ENCODE data around the gene PDZD4. TPM values are rescaled to one million over a fixed set of nuclear protein-coding genes. Genes with fewer than 3 reads are reported as not detected.

Gene PDZD4
- total RNA-seq, 2 donors from 2014 or later = 0.82 to 5.0 TPM

DNA sequence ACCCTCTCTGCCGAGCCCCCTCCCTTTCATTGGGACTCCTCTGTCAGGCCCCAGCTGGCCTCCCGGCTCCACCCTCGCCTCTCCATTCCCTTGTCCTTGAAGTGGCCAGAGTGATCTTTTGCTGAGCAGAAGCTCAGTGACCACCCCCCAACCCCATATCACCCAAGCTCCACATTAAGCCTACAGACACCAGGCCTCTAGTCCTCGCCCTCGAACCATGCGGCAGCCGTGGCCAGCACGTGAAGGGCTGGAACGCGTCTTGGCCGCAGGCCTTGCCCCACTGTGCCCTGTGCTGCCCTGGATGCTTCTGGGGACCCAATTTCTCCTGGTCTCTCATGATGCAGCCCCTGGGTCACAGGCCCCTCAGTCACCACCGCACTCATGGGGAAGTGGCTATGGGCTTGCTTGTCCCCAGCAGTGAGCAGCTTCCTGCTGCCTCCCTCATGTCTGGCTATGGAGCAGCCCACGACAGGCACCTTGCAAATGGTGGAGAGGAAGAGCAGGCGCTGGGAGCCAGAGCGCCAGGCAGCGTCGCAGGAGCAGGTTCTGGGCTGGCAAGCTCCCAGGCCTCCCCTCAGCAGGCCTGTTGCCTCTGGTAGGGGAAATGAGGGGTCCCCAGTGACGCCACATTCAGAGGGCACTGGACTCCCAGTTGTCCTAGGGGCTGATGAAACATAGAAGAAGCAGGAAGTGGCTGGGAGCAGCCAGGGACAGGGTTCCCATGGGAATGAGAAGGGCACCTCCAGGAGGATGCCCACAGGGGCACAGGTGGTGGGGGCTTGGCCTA lies 50.3 kb downstream of the PDZD4 start:
- Mint-ChIP-seq H3K9me3 (no peaks in the 10 kb centered on the region), H3K36me3 (ENCODE audit: insufficient read depth in 2 of 2) (no peaks in the 10 kb centered on the region), H3K27me3 (ENCODE audit: low read depth) (peaks cover 12% of the 10 kb centered on the region), H3K4me3 (no peak overlapping the region), H3K27ac (no peak overlapping the region), H3K4me1 (ENCODE audit: low read depth) (peaks cover 5% of the 10 kb centered on the region)
- DNase-seq (no peak), ATAC-seq (replicated peaks in 1 of 2) (no peak)

GRCh38 chrX:153778684-153779101 lies 51.7 kb downstream of the PDZD4 start:
- no peaks in the 10 kb centered on the region for H3K9me3 Mint-ChIP-seq
- no peak for DNase-seq
- no peak overlapping the region for H3K27ac Mint-ChIP-seq
- H3K36me3 Mint-ChIP-seq (ENCODE audit: insufficient read depth in 2 of 2) = no peaks in the 10 kb centered on the region
- peaks cover 5% of the 10 kb centered on the region for H3K4me1 Mint-ChIP-seq (ENCODE audit: low read depth)
- H3K27me3 Mint-ChIP-seq (ENCODE audit: low read depth) = peaks cover 12% of the 10 kb centered on the region
- ATAC-seq (replicated peaks in 1 of 2) = no peak
- H3K4me3 Mint-ChIP-seq = no peak overlapping the region

DNA sequence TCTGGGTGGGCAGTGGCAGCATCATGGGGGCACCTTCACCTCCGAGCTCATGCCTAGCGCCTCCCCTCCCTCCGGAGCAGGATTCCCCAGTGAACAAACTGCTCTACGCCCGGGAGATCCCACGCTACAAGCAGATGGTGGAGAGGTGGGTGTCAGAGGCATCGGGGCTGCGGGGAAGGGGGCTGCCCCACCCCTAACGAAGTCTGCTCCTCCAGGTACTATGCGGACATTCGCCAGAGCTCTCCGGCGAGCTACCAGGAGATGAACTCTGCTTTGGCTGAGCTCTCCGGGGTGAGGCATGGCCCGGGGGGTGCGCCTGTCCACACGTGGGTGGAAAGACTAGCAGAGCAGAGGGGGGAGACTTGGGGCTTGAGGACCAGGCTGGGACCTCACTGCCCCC lies 52.2 kb downstream of the PDZD4 start:
- DNase-seq (no peak), ATAC-seq (replicated peaks in 1 of 2) (no peak)
- no peak overlapping the region for H3K27ac Mint-ChIP-seq
- H3K9me3 Mint-ChIP-seq = no peaks in the 10 kb centered on the region
- peaks cover 5% of the 10 kb centered on the region for H3K4me1 Mint-ChIP-seq (ENCODE audit: low read depth)
- H3K27me3 Mint-ChIP-seq (ENCODE audit: low read depth) = peaks cover 12% of the 10 kb centered on the region
- no peaks in the 10 kb centered on the region for H3K36me3 Mint-ChIP-seq (ENCODE audit: insufficient read depth in 2 of 2)
- no peak overlapping the region for H3K4me3 Mint-ChIP-seq

DNA sequence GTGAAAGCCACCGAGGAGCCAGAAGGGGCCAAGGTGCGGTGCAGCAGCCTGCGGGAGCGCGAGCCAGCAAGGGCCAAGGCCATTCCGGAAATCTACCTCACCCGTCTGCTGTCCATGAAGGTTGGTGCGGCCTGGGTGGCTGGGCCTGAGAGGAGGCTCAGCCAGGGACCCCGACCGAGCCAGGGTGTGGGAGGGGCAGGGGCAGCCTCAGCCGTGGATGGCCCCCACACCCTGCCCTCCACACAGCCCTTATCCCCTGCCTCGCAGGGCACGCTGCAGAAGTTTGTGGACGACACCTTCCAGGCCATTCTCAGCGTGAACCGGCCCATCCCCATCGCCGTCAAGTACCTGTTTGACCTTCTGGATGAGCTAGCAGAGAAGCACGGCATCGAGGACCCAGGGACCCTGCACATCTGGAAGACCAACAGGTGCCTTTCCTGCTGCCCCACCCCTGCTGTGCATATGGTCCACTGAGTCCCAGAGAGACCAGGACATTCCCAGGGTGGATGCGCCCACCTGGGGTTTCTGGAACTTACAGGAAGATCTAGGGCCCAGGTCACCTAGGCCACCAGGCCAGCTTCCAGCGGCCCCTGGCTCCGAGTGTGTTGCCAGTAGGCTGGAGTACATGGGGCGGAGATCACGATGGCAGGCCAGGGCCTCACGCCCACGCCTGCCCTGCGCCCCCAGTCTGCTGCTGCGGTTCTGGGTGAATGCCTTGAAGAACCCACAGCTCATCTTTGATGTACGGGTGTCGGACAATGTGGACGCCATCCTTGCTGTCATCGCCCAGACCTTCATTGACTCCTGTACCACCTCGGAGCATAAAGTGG lies 52.9 kb downstream of the PDZD4 start:
- H3K36me3 Mint-ChIP-seq (ENCODE audit: insufficient read depth in 2 of 2) = no peaks in the 10 kb centered on the region
- DNase-seq (no peak), ATAC-seq (replicated peaks in 1 of 2) (no peak)
- no peaks in the 10 kb centered on the region for H3K9me3 Mint-ChIP-seq
- peaks cover 5% of the 10 kb centered on the region for H3K4me1 Mint-ChIP-seq (ENCODE audit: low read depth)
- peaks cover 12% of the 10 kb centered on the region for H3K27me3 Mint-ChIP-seq (ENCODE audit: low read depth)
- no peak overlapping the region for H3K4me3 Mint-ChIP-seq
- H3K27ac Mint-ChIP-seq = no peak overlapping the region

GRCh38 chrX:153776611-153777045 lies 53.7 kb downstream of the PDZD4 start:
- peak; percentile 19 to 26 for ATAC-seq (replicated peaks in 1 of 2)
- Mint-ChIP-seq H3K36me3 (ENCODE audit: insufficient read depth in 2 of 2) (no peaks in the 10 kb centered on the region), H3K9me3 (no peaks in the 10 kb centered on the region), H3K27me3 (ENCODE audit: low read depth) (peaks cover 12% of the 10 kb centered on the region), H3K4me1 (ENCODE audit: low read depth) (peaks cover 5% of the 10 kb centered on the region), H3K27ac (no peak overlapping the region), H3K4me3 (no peak overlapping the region)
- DNase-seq = no peak

- DNase-seq (no peak), ATAC-seq (replicated peaks in 1 of 2) (no peak)
- Mint-ChIP-seq H3K27me3 (ENCODE audit: low read depth) (peaks cover 12% of the 10 kb centered on the region), H3K36me3 (ENCODE audit: insufficient read depth in 2 of 2) (no peaks in the 10 kb centered on the region), H3K4me3 (no peak overlapping the region), H3K27ac (no peak overlapping the region), H3K9me3 (no peaks in the 10 kb centered on the region), H3K4me1 (ENCODE audit: low read depth) (peaks cover 5% of the 10 kb centered on the region)
Observed at GRCh38 chrX:153776120-153776599, 54.2 kb downstream of the PDZD4 start.

GRCh38 chrX:153775293-153776119 lies 54.8 kb downstream of the PDZD4 start:
- H3K4me1 Mint-ChIP-seq (ENCODE audit: low read depth) = peaks cover 5% of the 10 kb centered on the region
- peaks cover 12% of the 10 kb centered on the region for H3K27me3 Mint-ChIP-seq (ENCODE audit: low read depth)
- H3K4me3 Mint-ChIP-seq = no peak overlapping the region
- no peaks in the 10 kb centered on the region for H3K36me3 Mint-ChIP-seq (ENCODE audit: insufficient read depth in 2 of 2)
- H3K27ac Mint-ChIP-seq = no peak overlapping the region
- DNase-seq (no peak), ATAC-seq (replicated peaks in 1 of 2) (no peak)
- H3K9me3 Mint-ChIP-seq = no peaks in the 10 kb centered on the region

- H3K27me3 Mint-ChIP-seq (ENCODE audit: low read depth) = peaks cover 4% of the 10 kb centered on the region
Observed at GRCh38 chrX:153774576-153775292, 55.6 kb downstream of the PDZD4 start.

GRCh38 chrX:153773741-153774575 lies 56.4 kb downstream of the PDZD4 start:
- Mint-ChIP-seq H3K27me3 (ENCODE audit: low read depth) (no peaks in the 10 kb centered on the region), H3K27ac (no peak overlapping the region), H3K36me3 (ENCODE audit: insufficient read depth in 2 of 2) (no peaks in the 10 kb centered on the region), H3K9me3 (no peaks in the 10 kb centered on the region), H3K4me3 (no peak overlapping the region), H3K4me1 (ENCODE audit: low read depth) (no peaks in the 10 kb centered on the region)
- ATAC-seq (replicated peaks in 1 of 2) = no peak
- no peak for DNase-seq

More at GRCh38 chrX:153774576-153775292, 55.6 kb downstream of the PDZD4 start:
- H3K4me3 Mint-ChIP-seq = no peak overlapping the region
- no peak overlapping the region for H3K27ac Mint-ChIP-seq
- H3K9me3 Mint-ChIP-seq = no peaks in the 10 kb centered on the region
- no peaks in the 10 kb centered on the region for H3K36me3 Mint-ChIP-seq (ENCODE audit: insufficient read depth in 2 of 2)
- ATAC-seq (replicated peaks in 1 of 2) (no peak), DNase-seq (no peak)
- no peaks in the 10 kb centered on the region for H3K4me1 Mint-ChIP-seq (ENCODE audit: low read depth)

DNA sequence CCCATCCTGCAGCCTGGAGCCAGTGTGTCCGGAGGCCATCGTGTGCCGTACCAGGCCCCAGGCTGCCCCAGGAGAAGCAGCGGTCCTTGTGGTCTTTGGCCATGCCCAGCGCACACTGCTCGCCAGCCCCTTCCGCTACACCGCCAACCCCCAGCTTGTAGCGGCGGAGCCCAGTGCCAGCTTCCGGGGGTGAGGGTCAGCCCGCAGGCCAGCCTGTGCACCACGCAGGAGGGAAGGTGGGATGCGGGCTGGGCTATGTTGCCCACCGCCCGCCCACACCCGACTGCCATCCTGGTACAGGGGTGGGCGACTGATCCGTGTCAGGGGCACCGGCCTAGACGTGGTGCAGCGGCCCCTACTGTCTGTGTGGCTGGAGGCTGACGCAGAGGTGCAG lies 57.1 kb downstream of the PDZD4 start:
- ATAC-seq (replicated peaks in 1 of 2) = no peak
- no peaks in the 10 kb centered on the region for H3K4me1 Mint-ChIP-seq (ENCODE audit: low read depth)
- H3K9me3 Mint-ChIP-seq = no peaks in the 10 kb centered on the region
- H3K27me3 Mint-ChIP-seq (ENCODE audit: low read depth) = no peaks in the 10 kb centered on the region
- no peak overlapping the region for H3K27ac Mint-ChIP-seq
- DNase-seq = no peak
- no peaks in the 10 kb centered on the region for H3K36me3 Mint-ChIP-seq (ENCODE audit: insufficient read depth in 2 of 2)
- H3K4me3 Mint-ChIP-seq = no peak overlapping the region

- H3K27me3 Mint-ChIP-seq (ENCODE audit: low read depth) = no peaks in the 10 kb centered on the region
- H3K27ac Mint-ChIP-seq = no peak overlapping the region
- H3K9me3 Mint-ChIP-seq = no peaks in the 10 kb centered on the region
- H3K4me1 Mint-ChIP-seq (ENCODE audit: low read depth) = no peaks in the 10 kb centered on the region
- H3K36me3 Mint-ChIP-seq (ENCODE audit: insufficient read depth in 2 of 2) = no peaks in the 10 kb centered on the region
- no peak overlapping the region for H3K4me3 Mint-ChIP-seq
- ATAC-seq (replicated peaks in 1 of 2) (no peak), DNase-seq (no peak)
Observed at GRCh38 chrX:153772316-153773217, 57.8 kb downstream of the PDZD4 start.

Data from activated T-cell treated with anti-CD3 and anti-CD28 coated beads, Interleukin-2, amount 50 U/mL, for 72 hours (primary cell).